NCI-H69 (cell line): ENCODE measurements around the gene C9.
A peak's percentile ranks its signal among the peaks of the same experiment; 100 is the strongest.
"Not testable (repeated sequence)": the region's sequence is repeated elsewhere in the genome, so short reads cannot be mapped to it uniquely, and the experiment has no call there.

Source experiments
- DNase-seq: peaks from one replicate; lab custom pipeline; 2025; lab: John Stamatoyannopoulos, UW

C9 gene

GRCh38 chr5:39328731-39329130 is 35.6 kb downstream of the C9 start:
- DNase-seq, result no peak

GRCh38 chr5:39323542-39323941 is 40.8 kb downstream of the C9 start:
- no peak for DNase-seq

- no peak for DNase-seq
Observed at GRCh38 chr5:39319395-39319794, 44.9 kb downstream of the C9 start.

- not testable (repeated sequence) for DNase-seq
Observed at GRCh38 chr5:39316464-39316863, 47.8 kb downstream of the C9 start.

- DNase-seq, result no peak
Observed at GRCh38 chr5:39315995-39316394, 48.3 kb downstream of the C9 start.

GRCh38 chr5:39314591-39314990 is 49.7 kb downstream of the C9 start:
- no peak for DNase-seq

- no peak for DNase-seq
Observed at GRCh38 chr5:39309534-39309933, 54.8 kb downstream of the C9 start.

- no peak for DNase-seq
Observed at GRCh38 chr5:39302472-39302871, 61.8 kb downstream of the C9 start.

GRCh38 chr5:39301406-39301805 is 62.9 kb downstream of the C9 start:
- DNase-seq, result no peak

GRCh38 chr5:39299962-39300361 is 64.3 kb downstream of the C9 start:
- no peak for DNase-seq

- no peak for DNase-seq
Observed at GRCh38 chr5:39294736-39295135, 69.6 kb downstream of the C9 start.

- DNase-seq, result peak; percentile 84
Observed at GRCh38 chr5:39284552-39284951, 79.7 kb downstream of the C9 start.

GRCh38 chr5:39283231-39283818 is 81.0 kb downstream of the C9 start:
- DNase-seq, result peak; percentile 92

- DNase-seq, result peak; percentile 51
Observed at GRCh38 chr5:39282561-39282960, 81.7 kb downstream of the C9 start.

GRCh38 chr5:39275865-39276264 is 88.4 kb downstream of the C9 start:
- not testable (repeated sequence) for DNase-seq

- DNase-seq, result no peak
Observed at GRCh38 chr5:39274398-39275085, 89.8 kb downstream of the C9 start.

GRCh38 chr5:39273314-39273954 is 90.9 kb downstream of the C9 start:
- no peak for DNase-seq

- not testable (repeated sequence) for DNase-seq
Observed at GRCh38 chr5:39272869-39273231, 91.4 kb downstream of the C9 start.

GRCh38 chr5:39270225-39270848 is 94.0 kb downstream of the C9 start:
- no peak for DNase-seq

- no peak for DNase-seq
Observed at GRCh38 chr5:39267186-39267585, 97.1 kb downstream of the C9 start.

- DNase-seq, result no peak
Observed at GRCh38 chr5:39266442-39266841, 97.9 kb downstream of the C9 start.

- no peak for DNase-seq
Observed at GRCh38 chr5:39264528-39264927, 99.8 kb downstream of the C9 start.

- DNase-seq, result no peak
Observed at GRCh38 chr5:39262981-39263380, 101.3 kb downstream of the C9 start.
